ENCODE measurements around the gene PGAM1. TPM values are rescaled to one million over a fixed set of nuclear protein-coding genes. Genes with fewer than 3 reads are reported as not detected.
A peak's percentile ranks its signal among the peaks of the same experiment; 100 is the strongest.
"Not testable (repeated sequence)": the region's sequence is repeated elsewhere in the genome, so short reads cannot be mapped to it uniquely, and the experiment has no call there.

PGAM1 gene
- polyA plus RNA-seq, 1 donor from 2014 or later, result 192 TPM

- Mint-ChIP-seq H3K4me3 (peak within 1 kb of the TSS; percentile 87 to 99 (median 97)), H3K27me3 (no peaks in the 10 kb centered on the region), H3K9me3 (no peaks in the 10 kb centered on the region), H3K4me1 (peaks cover 13 to 17% (median 13%) of the 10 kb centered on the region in 3 donors), H3K27ac (peak within 1 kb of the TSS; percentile 83 to 99 (median 98)), H3K36me3 (no peaks in the 10 kb centered on the region)
These were observed 25.1 kb upstream of the PGAM1 start, which contains the start of gene RRP12 for GRCh38 chr10:97400665-97401454. Gene RRP12 (minus strand): TSS chr10:97401340. CDS start chr10:97401231, 109 bp downstream.

- Mint-ChIP-seq H3K36me3 (no peaks in the 10 kb centered on the region), H3K4me1 (peaks cover 11 to 14% (median 13%) of the 10 kb centered on the region in 3 donors), H3K9me3 (no peaks in the 10 kb centered on the region), H3K27me3 (no peaks in the 10 kb centered on the region), H3K27ac (peak overlapping the region; percentile 83 to 99 (median 98)), H3K4me3 (peak overlapping the region; percentile 87 to 99 (median 97))
These were observed 24.5 kb upstream of the PGAM1 start for GRCh38 chr10:97401455-97401919.

- peaks cover 13 to 20% (median 18%) of the 10 kb centered on the region in 3 donors for H3K4me1 Mint-ChIP-seq
- H3K36me3 Mint-ChIP-seq, result no peaks in the 10 kb centered on the region
- H3K4me3 Mint-ChIP-seq, result no peak overlapping the region
- no peak overlapping the region for H3K27ac Mint-ChIP-seq
- H3K9me3 Mint-ChIP-seq, result no peaks in the 10 kb centered on the region
- H3K27me3 Mint-ChIP-seq, result no peaks in the 10 kb centered on the region
These were observed 21.9 kb upstream of the PGAM1 start for GRCh38 chr10:97404044-97404443.

GRCh38 chr10:97406064-97406463, 19.9 kb upstream of the PGAM1 start:
- no peaks in the 10 kb centered on the region for H3K36me3 Mint-ChIP-seq
- peaks cover 7 to 11% (median 9%) of the 10 kb centered on the region in 3 donors for H3K4me1 Mint-ChIP-seq
- H3K4me3 Mint-ChIP-seq, result peak overlapping the region in 2 of 4 donors; percentile 58 to 65
- peak overlapping the region in 1 of 3 donors; percentile 71 for H3K27ac Mint-ChIP-seq
- H3K9me3 Mint-ChIP-seq, result no peaks in the 10 kb centered on the region
- no peaks in the 10 kb centered on the region for H3K27me3 Mint-ChIP-seq

- not testable (repeated sequence) for H3K36me3 Mint-ChIP-seq, H3K9me3 Mint-ChIP-seq, H3K4me3 Mint-ChIP-seq, H3K27me3 Mint-ChIP-seq, H3K27ac Mint-ChIP-seq, H3K4me1 Mint-ChIP-seq
These were observed 19.5 kb upstream of the PGAM1 start for GRCh38 chr10:97406483-97406882.

- Mint-ChIP-seq H3K4me1 (peaks cover 5 to 8% (median 6%) of the 10 kb centered on the region in 3 donors), H3K9me3 (no peaks in the 10 kb centered on the region), H3K27ac (peak overlapping the region in 1 of 3 donors; percentile 6), H3K4me3 (peak overlapping the region in 2 of 4 donors; percentile 69 to 77), H3K36me3 (peaks cover 2% of the 10 kb centered on the region), H3K27me3 (no peaks in the 10 kb centered on the region)
These were observed 18.6 kb upstream of the PGAM1 start for GRCh38 chr10:97407211-97407951.

GRCh38 chr10:97407952-97408248, 18.1 kb upstream of the PGAM1 start:
- H3K36me3 Mint-ChIP-seq, result peaks cover 2% of the 10 kb centered on the region
- H3K4me1 Mint-ChIP-seq, result peaks cover 5 to 7% (median 6%) of the 10 kb centered on the region in 3 donors
- H3K27me3 Mint-ChIP-seq, result no peaks in the 10 kb centered on the region
- peak overlapping the region in 1 of 4 donors; percentile 77 for H3K4me3 Mint-ChIP-seq
- no peaks in the 10 kb centered on the region for H3K9me3 Mint-ChIP-seq
- no peak overlapping the region for H3K27ac Mint-ChIP-seq

GRCh38 chr10:97408496-97408992, 17.4 kb upstream of the PGAM1 start:
- H3K36me3 Mint-ChIP-seq, result peaks cover 2% of the 10 kb centered on the region
- no peaks in the 10 kb centered on the region for H3K27me3 Mint-ChIP-seq
- H3K27ac Mint-ChIP-seq, result no peak overlapping the region
- H3K4me1 Mint-ChIP-seq, result peaks cover 6 to 8% (median 7%) of the 10 kb centered on the region in 3 donors
- no peak overlapping the region for H3K4me3 Mint-ChIP-seq
- H3K9me3 Mint-ChIP-seq, result no peaks in the 10 kb centered on the region

GRCh38 chr10:97411406-97411805, 14.6 kb upstream of the PGAM1 start:
- Mint-ChIP-seq H3K4me3 (no peak overlapping the region), H3K36me3 (peaks cover 2% of the 10 kb centered on the region), H3K27ac (no peak overlapping the region), H3K4me1 (peaks cover 6 to 13% (median 7%) of the 10 kb centered on the region in 3 donors), H3K27me3 (no peaks in the 10 kb centered on the region), H3K9me3 (no peaks in the 10 kb centered on the region)

- Mint-ChIP-seq H3K27me3 (no peaks in the 10 kb centered on the region), H3K9me3 (no peaks in the 10 kb centered on the region), H3K4me1 (peaks cover 7 to 14% (median 8%) of the 10 kb centered on the region in 3 donors), H3K27ac (no peak overlapping the region), H3K4me3 (no peak overlapping the region), H3K36me3 (peaks cover 2% of the 10 kb centered on the region)
These were observed 13.1 kb upstream of the PGAM1 start for GRCh38 chr10:97412891-97413304.

GRCh38 chr10:97416565-97416964, 9.4 kb upstream of the PGAM1 start:
- peaks cover 13 to 22% (median 15%) of the 10 kb centered on the region in 3 donors for H3K4me1 Mint-ChIP-seq

GRCh38 chr10:97423757-97424098, 2.3 kb upstream of the PGAM1 start:
- H3K27ac Mint-ChIP-seq, result peak overlapping the region in 2 of 3 donors; percentile 23 to 61
- peak overlapping the region in 1 of 4 donors; percentile 72 for H3K4me3 Mint-ChIP-seq
- peaks cover 20 to 28% (median 27%) of the 10 kb centered on the region in 3 donors for H3K4me1 Mint-ChIP-seq
- H3K9me3 Mint-ChIP-seq, H3K27me3 Mint-ChIP-seq, H3K36me3 Mint-ChIP-seq: not testable (repeated sequence)

More at GRCh38 chr10:97416565-97416964, 9.4 kb upstream of the PGAM1 start:
- Mint-ChIP-seq H3K4me3 (peak overlapping the region in 1 of 4 donors; percentile 62), H3K9me3 (no peaks in the 10 kb centered on the region), H3K27me3 (no peaks in the 10 kb centered on the region), H3K36me3 (no peaks in the 10 kb centered on the region), H3K27ac (peak overlapping the region in 1 of 3 donors; percentile 78)

GRCh38 chr10:97426776-97427570, 982 bp downstream of the PGAM1 start:
- Mint-ChIP-seq H3K36me3 (no peaks in the 10 kb centered on the region), H3K4me1 (peaks cover 12 to 24% (median 22%) of the 10 kb centered on the region in 3 donors)

GRCh38 chr10:97427571-97428179, 1.7 kb downstream of the PGAM1 start:
- Mint-ChIP-seq H3K4me3 (peak overlapping the region; percentile 72 to 94 (median 91)), H3K9me3 (no peaks in the 10 kb centered on the region), H3K4me1 (peaks cover 12 to 24% (median 22%) of the 10 kb centered on the region in 3 donors), H3K27ac (peak overlapping the region; percentile 61 to 81 (median 75)), H3K36me3 (no peaks in the 10 kb centered on the region), H3K27me3 (no peaks in the 10 kb centered on the region)

More at GRCh38 chr10:97426776-97427570, 982 bp downstream of the PGAM1 start:
- H3K4me3 Mint-ChIP-seq, result peak overlapping the region; percentile 72 to 94 (median 91)
- no peaks in the 10 kb centered on the region for H3K27me3 Mint-ChIP-seq
- H3K9me3 Mint-ChIP-seq, result no peaks in the 10 kb centered on the region
- peak overlapping the region; percentile 61 to 98 (median 95) for H3K27ac Mint-ChIP-seq

Measured in IgD-negative memory B cell (primary cell).